Measurements from ENCODE around the gene LARGE1. TPM values are rescaled to one million over a fixed set of nuclear protein-coding genes. Genes with fewer than 3 reads are reported as not detected.

LARGE1 gene
- total and polyA plus RNA-seq, 2 of the 8 experiments (the other 6 are each of a cell fraction or from before 2014, with no cell fraction given) = 43.7 to 83.0 TPM

DNA sequence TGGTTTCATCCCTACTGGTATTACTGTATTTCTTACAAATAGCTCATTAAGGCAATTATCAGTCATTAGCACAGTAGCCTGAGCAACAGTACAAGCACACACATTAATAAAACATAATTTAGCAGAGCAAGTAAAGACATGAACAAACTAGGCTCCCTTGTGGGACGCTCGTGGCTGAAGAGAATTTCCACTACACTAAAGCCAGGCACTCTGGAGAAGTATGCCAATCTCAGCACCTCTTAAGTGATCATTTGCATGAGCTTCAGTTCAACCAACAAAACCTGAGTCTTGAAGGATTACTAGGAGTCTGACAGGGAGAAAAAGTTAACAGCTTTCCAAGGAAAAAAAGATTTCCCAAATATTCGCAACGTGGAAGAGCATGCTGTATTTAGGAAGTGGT, 109.1 kb downstream of the LARGE1 start:
- Histone ChIP-seq H3K9ac (replicated peaks in 1 of 4; ENCODE audit: extremely low read depth in 1 of 4, low read depth in 3 of 4, low read length in 3 of 4) (no peak overlapping the region), H3K4ac (replicated peaks; ENCODE audit: insufficient read length, low read depth, low read length) (no peak overlapping the region), H3K23me2 (ENCODE audit: low read depth, low read length) (no peaks in the 10 kb centered on the region), H3K23ac (ENCODE audit: insufficient read length) (no peak overlapping the region), H2BK12ac (ENCODE audit: low read depth, low read length) (no peak overlapping the region), H3K18ac (ENCODE audit: extremely low read depth, low read length) (no peak overlapping the region), H3K27me3 (replicated peaks in 1 of 4; ENCODE audit: control insufficient read depth in 3 of 4, extremely low read depth in 1 of 4, insufficient read depth in 3 of 4, low read length in 3 of 4) (no peaks in the 10 kb centered on the region), H4K5ac (ENCODE audit: insufficient read length, low read depth, low read length) (no peak overlapping the region), H3K56ac (replicated peaks; ENCODE audit: insufficient read length, low read depth, low read length) (no peak overlapping the region), H3K14ac (ENCODE audit: insufficient read length) (no peak overlapping the region), H3K4me1 (replicated peaks in 1 of 4; ENCODE audit: control insufficient read depth in 3 of 4, insufficient read depth in 4 of 4, low read length in 3 of 4) (peaks cover 2 to 28% (median 17%) of the 10 kb centered on the region in 4 experiments; a peak in 5 of 7 replicates), H3K4me2 (ENCODE audit: insufficient read depth in 1 of 2, low read depth in 2 of 2, low read length in 2 of 2) (no peak overlapping the region), H2BK5ac (ENCODE audit: low read depth, low read length) (no peak overlapping the region), H2BK120ac (replicated peaks; ENCODE audit: low read depth, low read length) (no peak overlapping the region), H3K27ac (ENCODE audit: low read depth, low read length) (no peak overlapping the region), H2BK15ac (ENCODE audit: low read length) (no peak overlapping the region), H3K36me3 (ENCODE audit: control insufficient read depth in 2 of 4, insufficient read depth in 4 of 4, low read length in 3 of 4) (no peaks in the 10 kb centered on the region), H4K91ac (replicated peaks; ENCODE audit: insufficient read length, low read length) (no peak overlapping the region), H2AK5ac (ENCODE audit: low read depth, low read length) (no peak overlapping the region), H4K20me1 (replicated peaks in 1 of 2; ENCODE audit: control insufficient read depth in 1 of 2, insufficient read depth in 2 of 2, low read length in 2 of 2) (peaks cover 7 to 17% of the 10 kb centered on the region in 2 experiments), H2AFZ (ENCODE audit: low read length) (no peak overlapping the region), H3K79me1 (ENCODE audit: low read depth, low read length) (peaks cover 10% of the 10 kb centered on the region), H3K9me3 (ENCODE audit: insufficient read depth in 2 of 2, low read depth in 1 of 2, low read length in 1 of 2) (no peaks in the 10 kb centered on the region), H3K79me2 (ENCODE audit: control insufficient read depth in 1 of 2, insufficient read depth in 2 of 2, low read length in 2 of 2) (peaks cover 23 to 25% of the 10 kb centered on the region in 2 experiments), H2BK20ac (ENCODE audit: low read length) (no peak overlapping the region), H3K4me3 (ENCODE audit: extremely low read depth in 1 of 4, insufficient read depth in 2 of 4, low read depth in 3 of 4, low read length in 4 of 4) (no peak overlapping the region), H4K8ac (ENCODE audit: extremely low read depth, insufficient read depth, low read length) (no peak overlapping the region)
- FAIRE-seq (no peak), DNase-seq (ENCODE audit: low read depth in 1 of 2, low spot score in 2 of 2) (no peak)
- 81% methylated on average over 4 of the region's 4 CpGs; no CpG with 5 or more reads in 1 of the 2 experiments for WGBS, 2 experiments (ENCODE audit: extremely low coverage in 1 of 2, insufficient coverage in 1 of 2, insufficient read length in 1 of 2, insufficient replicate concordance in 2 of 2, low coverage in 1 of 2, low lambda C conversion rate in 2 of 2, missing lambda C conversion rate in 1 of 2)
- POLR2A ChIA-PET (ENCODE audit: partially characterized antibody) = interaction anchor here (0.7 to 1.3 kb wide), 3 partner anchors 14 to 110 kb away, joined by 3 to 5 read pairs (median 3); no protein-coding TSS in a partner anchor
- no peak for TF ChIP-seq HDAC2 (IDR thresholded peaks at IDR 0.05; ENCODE audit: borderline replicate concordance in 1 of 2, low read depth in 2 of 2, low read length in 2 of 2)
- TF ChIP-seq EP300 (IDR thresholded peaks at IDR 0.05; ENCODE audit: borderline replicate concordance in 1 of 2, low read depth in 2 of 2, low read length in 2 of 2) = no peak
- no peak for TF ChIP-seq BACH1 (IDR thresholded peaks at IDR 0.05; ENCODE audit: low read length)
- no peak for TF ChIP-seq FOSL1 (IDR thresholded peaks at IDR 0.05; ENCODE audit: insufficient read depth, low read depth, low read length)
- TF ChIP-seq TEAD4 (IDR thresholded peaks at IDR 0.05; ENCODE audit: low read depth, low read length) = no peak
- TF ChIP-seq, protein P1, sequence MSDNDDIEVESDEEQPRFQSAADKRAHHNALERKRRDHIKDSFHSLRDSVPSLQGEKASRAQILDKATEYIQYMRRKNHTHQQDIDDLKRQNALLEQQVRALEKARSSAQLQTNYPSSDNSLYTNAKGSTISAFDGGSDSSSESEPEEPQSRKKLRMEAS (IDR thresholded peaks at IDR 0.05) = no peak
- TF ChIP-seq, protein P2, sequence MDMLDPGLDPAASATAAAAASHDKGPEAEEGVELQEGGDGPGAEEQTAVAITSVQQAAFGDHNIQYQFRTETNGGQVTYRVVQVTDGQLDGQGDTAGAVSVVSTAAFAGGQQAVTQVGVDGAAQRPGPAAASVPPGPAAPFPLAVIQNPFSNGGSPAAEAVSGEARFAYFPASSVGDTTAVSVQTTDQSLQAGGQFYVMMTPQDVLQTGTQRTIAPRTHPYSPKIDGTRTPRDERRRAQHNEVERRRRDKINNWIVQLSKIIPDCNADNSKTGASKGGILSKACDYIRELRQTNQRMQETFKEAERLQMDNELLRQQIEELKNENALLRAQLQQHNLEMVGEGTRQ (IDR thresholded peaks at IDR 0.05; ENCODE audit: low read length) = no peak
- no peak for TF ChIP-seq NRF1 (IDR thresholded peaks at IDR 0.05; ENCODE audit: low read depth, low read length)
- no peak for TF ChIP-seq SAP30 (IDR thresholded peaks at IDR 0.05; ENCODE audit: insufficient read depth, insufficient replicate concordance, low read length)
- CTCF ChIA-PET (ENCODE audit: partially characterized antibody) = interaction anchor here (0.7 to 2.1 kb wide), 6 partner anchors 9 to 1213 kb away, joined by 3 to 8 read pairs (median 4); no protein-coding TSS in a partner anchor
